Measurements from ENCODE around the gene DEFB110. TPM values are rescaled to one million over a fixed set of nuclear protein-coding genes. Genes with fewer than 3 reads are reported as not detected.

The DEFB110 gene
- total RNA-seq, 1 experiment from 2014 or later: not detected

DNA sequence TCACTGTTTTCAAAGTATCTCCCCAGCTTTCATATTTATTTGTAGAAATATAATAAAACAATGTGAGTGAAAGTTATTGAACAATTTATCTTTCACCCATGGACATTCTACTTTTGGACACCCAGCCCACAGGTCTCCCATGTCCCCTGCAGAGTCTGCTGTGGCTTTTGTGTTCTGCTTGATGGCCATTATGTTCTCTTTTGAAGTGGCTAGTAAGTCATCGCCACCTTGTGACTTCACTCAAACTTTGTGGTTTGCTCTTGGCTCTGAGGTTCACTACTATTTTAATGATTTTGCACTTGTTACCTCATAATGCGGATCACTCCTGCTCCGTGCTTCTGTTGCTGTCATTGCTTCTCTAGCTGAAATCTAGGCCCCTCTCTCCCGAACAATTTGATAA lies 42.2 kb downstream of the DEFB110 start:
- Histone ChIP-seq H3K27ac (ENCODE audit: low read length) (no peak overlapping the region), H3K4me2 (ENCODE audit: low read depth, low read length, poor library complexity, severe bottlenecking) (no peak overlapping the region), H3K9me2 (replicated peaks; ENCODE audit: insufficient read depth, low read length) (no peaks in the 10 kb centered on the region; the same call in 1 of the 2 replicates), H3K9ac (ENCODE audit: low read length) (no peak overlapping the region), H3K36me3 (ENCODE audit: insufficient read depth, low read length) (no peaks in the 10 kb centered on the region), H4K20me1 (ENCODE audit: insufficient read depth, low read depth, low read length) (no peaks in the 10 kb centered on the region), H3K4me3 (ENCODE audit: low read length) (no peak overlapping the region), H3K27me3 (ENCODE audit: low read length) (no peaks in the 10 kb centered on the region), H3K9me3 (ENCODE audit: low read length) (no peaks in the 10 kb centered on the region; the same call in 1 of the 2 replicates), H3K4me1 (ENCODE audit: low read length) (no peaks in the 10 kb centered on the region), H3K79me2 (ENCODE audit: low read length) (no peaks in the 10 kb centered on the region), H2AFZ (ENCODE audit: low read length) (no peak overlapping the region)
- DNase-seq: no peak

DNA sequence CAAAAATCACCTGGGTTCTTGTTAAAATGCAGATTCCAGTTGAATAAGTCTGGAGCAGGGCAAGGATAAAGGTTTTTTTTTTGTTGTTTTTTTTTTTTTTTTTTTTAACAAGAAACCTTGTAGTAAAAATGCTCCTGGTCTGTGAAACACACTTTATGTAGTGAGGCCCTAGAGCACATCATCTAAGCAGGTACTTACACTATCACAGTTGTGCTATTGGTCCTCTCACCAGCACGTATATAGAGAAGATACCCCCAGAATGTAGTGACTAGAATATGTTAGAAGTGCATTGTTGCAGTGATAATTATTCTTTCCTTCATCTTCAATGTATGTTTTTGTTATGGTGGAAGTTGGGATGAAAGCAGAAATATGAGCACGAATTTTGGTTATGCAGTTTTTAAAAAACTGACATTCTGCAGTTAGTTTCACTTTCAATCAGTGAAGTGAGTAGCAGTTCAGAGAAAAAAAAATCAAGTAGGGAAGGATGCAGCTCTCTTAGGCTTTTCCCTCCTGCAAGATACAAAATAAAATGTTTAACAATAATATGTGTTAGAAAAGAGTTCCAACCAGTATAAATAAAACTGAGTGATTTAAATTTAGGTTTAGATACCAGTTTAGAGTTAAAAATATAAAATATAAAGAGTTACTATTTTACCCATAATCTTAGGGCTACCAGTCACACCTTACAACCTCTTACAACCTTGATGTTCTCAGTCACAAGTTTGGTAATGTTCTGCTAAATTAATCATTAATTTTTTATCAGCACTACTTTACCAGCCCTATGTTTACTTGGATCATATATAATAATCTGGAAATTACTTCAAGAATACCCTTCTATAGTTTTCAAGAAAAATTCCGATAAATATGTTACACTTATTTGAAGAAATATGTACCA lies 43.2 kb downstream of the DEFB110 start:
- H3K27ac ChIP-seq (ENCODE audit: low read length): no peak overlapping the region
- H2AFZ ChIP-seq (ENCODE audit: low read length): no peak overlapping the region
- no peaks in the 10 kb centered on the region for H3K4me1 ChIP-seq (ENCODE audit: low read length)
- no peaks in the 10 kb centered on the region for H3K9me2 ChIP-seq (replicated peaks; ENCODE audit: insufficient read depth, low read length)
- peak overlapping the region; percentile 44 for H3K4me2 ChIP-seq (ENCODE audit: low read depth, low read length, poor library complexity, severe bottlenecking)
- no peaks in the 10 kb centered on the region for H3K27me3 ChIP-seq (ENCODE audit: low read length)
- H3K79me2 ChIP-seq (ENCODE audit: low read length): no peaks in the 10 kb centered on the region
- no peaks in the 10 kb centered on the region for H3K9me3 ChIP-seq (ENCODE audit: low read length)
- H3K9ac ChIP-seq (ENCODE audit: low read length): no peak overlapping the region
- H4K20me1 ChIP-seq (ENCODE audit: insufficient read depth, low read depth, low read length): no peaks in the 10 kb centered on the region
- H3K36me3 ChIP-seq (ENCODE audit: insufficient read depth, low read length): no peaks in the 10 kb centered on the region
- H3K4me3 ChIP-seq (ENCODE audit: low read length): peak overlapping the region; percentile 30; the same call in 1 of the 2 replicates
- no peak for DNase-seq

DNA sequence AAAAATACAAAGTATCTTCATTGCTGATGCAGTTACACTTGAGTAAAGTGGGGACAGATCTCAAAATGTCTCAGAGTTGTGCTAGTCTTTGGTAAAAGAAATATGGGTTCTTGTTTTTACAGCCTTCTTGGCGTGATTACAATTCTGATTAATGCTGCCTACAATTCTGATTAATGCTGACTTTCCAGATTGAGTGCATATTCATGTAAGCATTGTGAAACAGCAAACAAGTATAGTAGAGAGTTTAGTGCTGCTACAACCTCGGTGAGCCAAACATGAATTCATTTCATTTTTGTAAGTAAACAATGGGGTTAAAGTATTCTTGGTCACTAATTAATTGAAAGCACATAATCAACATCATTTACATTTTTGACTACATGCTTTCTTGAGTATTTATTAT lies 52.2 kb downstream of the DEFB110 start, which contains the start of gene DEFB113:
DEFB113 (minus strand) TSS at position 21 of the 400 bp plus-strand sequence; CDS start at position 21, 0 bp downstream.
- Histone ChIP-seq H4K20me1 (ENCODE audit: insufficient read depth, low read depth, low read length) (no peaks in the 10 kb centered on the region), H3K9me2 (replicated peaks; ENCODE audit: insufficient read depth, low read length) (no peaks in the 10 kb centered on the region), H3K9me3 (ENCODE audit: low read length) (no peaks in the 10 kb centered on the region; the same call in 1 of the 2 replicates), H3K4me1 (ENCODE audit: low read length) (no peaks in the 10 kb centered on the region), H3K9ac (ENCODE audit: low read length) (no peak within 1 kb of the TSS), H3K36me3 (ENCODE audit: insufficient read depth, low read length) (no peaks in the 10 kb centered on the region), H3K4me2 (ENCODE audit: low read depth, low read length, poor library complexity, severe bottlenecking) (no peak within 1 kb of the TSS), H3K79me2 (ENCODE audit: low read length) (no peaks in the 10 kb centered on the region), H3K27ac (ENCODE audit: low read length) (no peak within 1 kb of the TSS), H2AFZ (ENCODE audit: low read length) (no peak within 1 kb of the TSS), H3K27me3 (ENCODE audit: low read length) (no peaks in the 10 kb centered on the region), H3K4me3 (ENCODE audit: low read length) (no peak within 1 kb of the TSS)
- no peak for DNase-seq

Other genes with a start within 250 kb of the DEFB110 start
- gene PGK2, start 234.7 kb downstream of the DEFB110 start, total RNA-seq (2014; rRNA removed; shearing (Covaris generic); ENCODE audit: low replicate concordance): not detected in 2 replicates
- gene CRISP1, start 155.5 kb downstream of the DEFB110 start, total RNA-seq (2014; rRNA removed; shearing (Covaris generic); ENCODE audit: low replicate concordance): not detected in 2 replicates
- not detected in 2 replicates for gene DEFB114, start 57.8 kb downstream of the DEFB110 start, total RNA-seq (2014; rRNA removed; shearing (Covaris generic); ENCODE audit: low replicate concordance)
- gene DEFB113, start 52.4 kb downstream of the DEFB110 start, total RNA-seq (2014; rRNA removed; shearing (Covaris generic); ENCODE audit: low replicate concordance): not detected in 2 replicates
- not detected in 2 replicates for gene DEFB112, start 27.9 kb upstream of the DEFB110 start, total RNA-seq (2014; rRNA removed; shearing (Covaris generic); ENCODE audit: low replicate concordance)

Data from Karpas-422 (cell line).